NCI-H226 (cell line): ENCODE results near the gene PKHD1.
"Not testable (repeated sequence)": the region's sequence is repeated elsewhere in the genome, so short reads cannot be mapped to it uniquely, and the experiment has no call there.

ENCODE experiments used
- DNase-seq: peaks from one replicate; pipeline ENCODE4 v3.0.0-alpha.2; 2015

Gene PKHD1

DNA sequence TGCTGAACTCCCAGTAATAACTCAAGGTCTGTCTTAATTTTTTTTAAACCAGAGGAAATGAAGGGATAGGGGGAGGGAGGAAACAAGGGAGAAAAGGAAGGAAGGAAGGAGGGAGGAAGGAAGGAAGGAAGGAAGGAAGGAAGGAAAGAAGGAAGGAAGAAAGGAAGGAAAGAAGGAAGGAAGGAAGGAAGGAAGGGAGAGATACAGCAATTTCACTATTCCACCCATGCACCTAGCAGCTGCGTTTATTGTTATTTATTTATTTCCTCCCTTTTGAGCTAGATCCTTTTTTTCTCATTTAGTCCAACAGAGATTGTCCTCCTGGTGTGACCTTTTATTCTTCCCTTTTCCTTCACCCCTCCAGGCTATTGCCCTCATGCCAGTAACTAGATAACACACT lies 97.6 kb downstream of the PKHD1 start:
- DNase-seq, result no peak

DNA sequence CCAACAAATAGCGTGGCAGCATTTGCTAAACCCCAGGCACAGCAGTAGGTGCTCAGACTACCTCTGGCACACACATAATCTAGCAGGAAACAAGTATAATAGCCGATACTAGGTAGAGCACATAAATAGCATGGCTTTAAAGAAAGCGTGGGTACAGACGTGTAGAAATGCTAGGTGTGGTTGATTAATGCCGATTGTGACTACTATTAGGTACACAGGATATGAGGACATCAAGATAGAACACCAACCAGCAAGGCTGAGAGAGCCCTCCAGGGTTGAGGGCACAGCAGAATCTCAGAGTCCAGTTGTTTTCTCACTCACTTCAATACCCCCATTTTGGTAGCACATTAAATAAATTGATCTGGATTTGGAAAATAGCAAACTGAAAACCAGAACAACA lies 100.5 kb downstream of the PKHD1 start:
- DNase-seq, result no peak

DNA sequence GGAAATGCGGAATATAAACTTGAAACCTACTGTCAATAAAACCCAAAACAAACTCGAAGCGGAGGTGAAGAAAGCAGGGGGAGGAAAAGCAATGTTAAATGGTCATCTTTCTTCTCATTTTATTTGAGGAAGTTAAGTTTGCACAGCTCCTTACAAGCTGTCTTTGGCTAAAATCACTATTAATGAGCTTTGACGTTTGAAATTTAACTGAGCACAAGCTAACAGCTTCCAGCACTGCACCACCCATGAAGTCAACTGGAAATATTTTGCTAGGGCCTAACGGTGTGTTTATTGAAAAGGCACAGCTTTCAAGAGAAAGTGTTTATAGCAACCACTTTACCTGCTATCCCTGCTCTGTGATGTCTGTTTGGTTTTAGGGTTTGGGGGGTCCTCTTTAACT lies 103.8 kb downstream of the PKHD1 start:
- no peak for DNase-seq

DNA sequence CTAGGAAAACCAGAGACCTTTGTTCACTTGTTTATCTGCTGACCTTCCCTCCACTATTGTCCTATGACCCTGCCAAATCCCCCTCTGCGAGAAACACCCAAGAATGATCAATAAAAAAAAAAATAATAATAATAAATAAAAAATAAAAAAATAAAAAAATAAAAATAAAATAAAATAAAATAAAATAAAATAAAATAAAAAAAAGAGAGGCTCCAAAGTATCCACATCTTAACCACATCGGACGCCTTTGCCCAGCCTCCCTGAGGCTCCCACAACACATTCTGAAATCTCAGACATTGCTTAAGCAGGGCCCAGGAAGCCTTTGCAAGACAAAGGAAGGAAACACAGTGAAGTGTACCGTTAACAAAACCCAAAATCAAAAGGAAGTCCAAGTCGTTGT lies 104.7 kb downstream of the PKHD1 start:
- DNase-seq, result not testable (repeated sequence)

- no peak for DNase-seq
Measured at GRCh38 chr6:51976374-51976773, 111.0 kb downstream of the PKHD1 start.

DNA sequence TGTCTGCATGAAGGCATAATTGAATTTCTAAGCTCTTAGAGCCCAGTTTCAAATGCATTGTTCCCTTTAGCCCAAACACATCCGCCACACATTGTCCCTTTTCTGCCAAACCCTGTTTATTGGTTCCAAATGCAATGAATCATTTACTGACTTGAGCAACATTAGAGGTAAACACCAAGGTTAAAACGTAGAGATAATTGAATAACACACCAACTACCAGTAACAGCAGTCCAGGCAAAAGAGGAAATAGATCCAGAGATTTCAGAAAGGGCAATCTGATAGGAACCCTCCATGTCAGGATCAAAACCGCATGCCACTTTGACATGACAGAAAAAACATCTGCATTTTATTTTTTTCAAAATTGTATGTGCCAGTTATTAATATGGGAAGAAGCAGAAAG lies 114.8 kb downstream of the PKHD1 start:
- DNase-seq, result no peak

DNA sequence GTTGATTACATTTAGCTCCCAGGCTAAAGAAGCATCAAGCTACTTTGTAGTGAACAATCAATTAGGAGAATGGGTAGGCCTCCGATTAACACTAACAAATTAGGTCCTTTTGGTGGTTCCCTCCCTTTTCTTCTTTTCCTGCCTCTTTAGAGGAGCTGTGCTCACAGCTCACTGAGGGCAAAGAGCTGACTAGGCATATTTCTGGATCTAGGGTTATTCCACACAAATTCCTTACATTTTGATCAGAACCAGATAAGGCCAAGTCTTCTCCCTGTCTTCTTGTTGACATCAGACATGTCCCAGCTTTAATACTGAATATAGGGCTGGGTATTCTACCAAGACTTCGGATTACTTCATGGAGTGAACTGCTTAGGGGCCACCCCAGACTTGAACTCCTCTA lies 119.1 kb downstream of the PKHD1 start:
- DNase-seq, result no peak

DNA sequence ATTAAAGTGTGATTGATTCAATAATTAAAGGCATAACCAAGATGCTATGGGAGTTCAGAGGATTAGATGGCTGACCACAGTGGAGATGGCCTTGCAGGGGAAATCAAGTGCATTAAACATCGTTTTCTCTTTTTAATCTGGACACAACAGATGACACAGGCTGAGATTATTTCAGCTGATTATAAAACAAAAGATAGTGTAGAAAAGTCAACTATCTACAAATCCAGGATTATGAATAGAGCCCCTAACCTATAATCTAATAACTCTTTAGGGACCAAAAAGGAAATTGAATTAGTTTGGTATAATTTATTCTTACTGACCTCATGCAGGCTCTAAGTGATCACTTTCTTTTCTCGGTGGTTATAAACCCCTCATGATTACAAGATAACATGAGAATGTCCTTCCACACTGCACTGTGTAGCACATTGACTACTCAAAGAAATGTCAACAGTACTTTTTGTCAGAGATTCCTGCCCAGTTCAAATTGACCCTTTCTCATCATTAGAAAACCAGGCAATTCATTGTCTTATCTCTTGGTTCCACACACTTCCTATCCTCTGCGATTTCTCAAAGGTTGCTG lies 122.1 kb downstream of the PKHD1 start:
- DNase-seq, result no peak

- DNase-seq, result no peak
Measured at GRCh38 chr6:51963980-51964379, 123.4 kb downstream of the PKHD1 start.

GRCh38 chr6:51962354-51962753 lies 125.1 kb downstream of the PKHD1 start:
- DNase-seq, result no peak

DNA sequence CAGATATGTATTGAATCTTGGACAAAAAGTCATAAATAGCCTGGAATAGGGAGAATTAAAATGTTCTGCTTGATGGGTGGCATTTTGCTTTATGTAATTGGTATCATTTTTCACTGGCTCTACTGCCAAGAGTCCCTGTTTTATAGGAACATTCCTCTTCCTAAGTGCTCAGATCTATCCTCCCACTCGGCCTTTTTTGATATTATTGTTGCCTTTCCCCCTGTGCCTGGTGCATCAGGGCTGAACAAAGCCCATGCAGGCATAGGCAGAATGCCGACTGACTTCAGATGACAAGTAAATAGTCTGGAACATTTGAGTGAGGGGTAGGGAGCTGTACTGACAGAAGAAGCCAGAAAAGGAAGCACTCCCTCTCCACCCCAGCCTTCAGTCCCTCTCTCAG lies 127.0 kb downstream of the PKHD1 start:
- DNase-seq, result no peak

DNA sequence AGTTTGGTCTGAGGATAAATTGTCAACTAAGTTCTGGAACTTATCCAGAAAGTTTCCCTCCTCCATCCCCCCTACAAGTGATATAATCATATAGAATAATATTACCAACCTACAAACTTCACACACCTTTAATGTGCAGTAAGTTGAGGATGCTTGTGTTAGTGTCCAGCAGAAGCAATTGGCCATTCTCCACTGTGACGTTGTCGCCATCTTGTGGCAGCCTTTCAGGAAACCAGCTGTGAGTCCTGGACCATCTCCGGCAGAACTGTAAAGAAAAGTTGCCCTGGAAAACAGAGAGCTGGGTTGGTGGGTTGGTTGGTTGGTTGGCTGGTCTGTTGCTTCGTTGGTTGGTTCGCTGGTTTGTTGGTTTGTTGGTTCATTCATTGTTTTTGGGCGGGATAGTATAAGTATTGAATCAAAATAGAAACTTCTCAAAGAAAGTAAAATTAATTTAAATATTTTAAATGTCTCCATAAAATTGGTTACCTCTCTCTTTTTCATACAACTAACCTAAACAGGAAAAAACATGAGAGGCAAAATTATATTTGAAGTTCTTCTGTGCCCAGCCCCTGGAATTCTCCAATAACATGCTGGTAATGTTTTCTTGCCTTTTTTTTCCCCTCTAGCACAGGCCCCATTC lies 127.5 kb downstream of the PKHD1 start:
- DNase-seq, result peak; percentile 16

DNA sequence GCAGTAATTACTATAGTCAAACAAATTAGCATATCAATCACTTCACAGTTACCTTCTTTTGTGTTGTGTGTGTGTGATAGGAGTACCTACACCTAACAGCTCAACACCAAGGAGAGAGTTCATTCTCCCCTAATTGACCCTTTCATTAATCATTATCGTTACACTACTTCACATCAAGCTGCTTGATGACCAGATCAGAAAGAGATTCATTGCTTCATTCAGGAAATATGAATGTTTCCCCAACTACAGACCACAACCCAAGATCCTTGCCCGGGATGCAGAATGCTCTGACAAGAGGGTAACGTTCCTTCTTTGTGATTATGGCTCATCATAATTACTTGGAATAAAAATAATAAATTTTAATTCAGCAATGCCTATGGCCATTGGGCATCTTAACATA lies 132.7 kb downstream of the PKHD1 start:
- DNase-seq, result no peak

- DNase-seq, result no peak
Measured at GRCh38 chr6:51953246-51953645, 134.2 kb downstream of the PKHD1 start.

GRCh38 chr6:51951924-51952323 lies 135.5 kb downstream of the PKHD1 start:
- no peak for DNase-seq

GRCh38 chr6:51949526-51949925 lies 137.9 kb downstream of the PKHD1 start:
- no peak for DNase-seq

DNA sequence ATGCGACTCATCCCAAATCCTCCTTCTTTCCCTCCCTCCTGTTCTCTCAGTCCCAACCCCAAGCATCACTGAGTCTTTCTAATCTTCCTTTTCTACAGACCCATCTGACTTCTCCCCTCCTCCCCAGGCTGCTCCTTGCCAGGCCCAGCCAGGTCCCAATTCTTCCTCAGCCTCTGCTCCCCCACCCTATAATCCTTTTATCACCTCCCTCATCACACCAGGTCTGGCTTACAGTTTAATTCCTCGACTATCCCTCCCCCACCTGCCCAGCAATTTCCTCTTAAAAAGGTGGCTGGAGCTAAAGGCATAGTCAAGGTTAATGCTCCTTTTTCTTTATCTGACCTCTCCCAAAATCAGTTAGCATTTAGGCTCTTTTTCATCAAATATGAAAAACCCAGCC lies 147.7 kb downstream of the PKHD1 start:
- DNase-seq, result not testable (repeated sequence)

- DNase-seq, result no peak
Measured at GRCh38 chr6:51936531-51937290, 150.7 kb downstream of the PKHD1 start.

GRCh38 chr6:51934098-51934497 lies 153.3 kb downstream of the PKHD1 start:
- no peak for DNase-seq

GRCh38 chr6:51932956-51933355 lies 154.5 kb downstream of the PKHD1 start:
- no peak for DNase-seq

GRCh38 chr6:51930602-51931001 lies 156.8 kb downstream of the PKHD1 start:
- no peak for DNase-seq

DNA sequence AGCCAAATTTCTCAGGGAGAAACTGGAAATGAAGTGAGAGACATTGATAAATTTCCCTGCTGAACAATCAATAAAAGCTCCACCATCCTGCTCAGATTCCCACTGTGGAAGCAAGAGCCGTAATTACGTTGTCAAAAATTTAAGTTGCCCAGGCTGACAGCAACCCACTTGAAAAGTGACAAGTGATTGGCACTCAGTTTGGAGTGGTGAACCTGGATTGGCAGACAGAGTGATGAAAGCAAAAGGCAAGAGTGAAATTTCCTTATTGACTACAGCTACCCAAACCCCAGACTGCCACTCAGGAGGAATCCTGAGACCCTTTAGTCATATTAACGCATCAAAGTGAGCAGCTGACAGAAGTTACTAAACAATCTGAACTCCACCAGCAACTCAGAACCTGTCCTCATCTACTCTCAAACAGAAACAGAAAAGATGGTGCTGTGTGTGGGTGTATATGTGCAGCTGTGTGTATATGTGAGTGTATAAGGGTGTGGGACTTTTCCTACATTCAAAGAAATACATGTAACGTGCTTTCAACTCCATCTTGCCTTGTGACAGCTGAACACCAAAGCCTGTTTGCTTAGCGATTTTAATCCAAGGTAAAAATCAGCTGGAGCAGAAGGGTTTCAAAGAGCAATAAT lies 157.4 kb downstream of the PKHD1 start:
- no peak for DNase-seq

DNA sequence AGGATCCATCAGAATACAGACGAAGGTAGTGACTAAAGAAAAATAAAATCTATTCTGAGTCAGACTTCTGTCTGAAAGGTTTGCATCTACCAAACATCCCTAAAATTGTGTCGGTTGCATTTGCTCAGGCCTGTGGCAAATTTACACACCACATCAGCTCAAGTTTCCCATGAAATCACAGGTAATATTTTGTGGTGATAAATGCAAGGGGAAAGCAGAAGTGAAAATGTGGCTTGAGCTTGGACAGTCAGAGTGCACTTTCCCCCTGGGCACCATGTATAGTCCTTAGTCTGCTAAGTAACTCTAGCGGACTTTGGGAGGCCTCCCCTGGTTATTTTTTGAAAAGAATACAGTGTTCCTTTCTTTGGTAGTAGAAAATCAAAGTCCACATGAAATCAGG lies 159.1 kb downstream of the PKHD1 start:
- no peak for DNase-seq

DNA sequence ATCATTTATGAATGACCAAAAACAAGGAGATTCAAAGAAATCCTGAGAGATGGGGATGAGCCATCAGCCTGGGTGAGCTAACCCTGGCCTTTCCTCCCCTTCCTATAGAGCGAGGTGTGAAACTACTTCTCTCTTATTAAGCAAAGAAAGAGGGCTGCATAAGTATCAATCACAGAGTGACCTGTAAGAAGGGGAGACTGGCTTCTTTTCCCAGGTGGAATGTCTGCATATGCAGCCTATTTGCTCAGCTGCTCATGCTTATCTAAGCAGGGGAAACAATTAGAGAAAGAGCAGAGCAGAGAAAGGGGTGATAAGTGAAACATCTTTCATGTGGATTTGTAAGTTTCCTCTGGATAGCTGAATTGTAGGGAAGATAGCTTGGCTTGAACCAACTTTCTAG lies 160.0 kb downstream of the PKHD1 start:
- DNase-seq, result no peak
